ENCODE data around the gene NAT10. TPM values are rescaled to one million over a fixed set of nuclear protein-coding genes. Genes with fewer than 3 reads are reported as not detected.

The NAT10 gene
- total RNA-seq, 4 donors from 2014 or later: 41.2 to 59.8 (median 48.2) TPM

GRCh38 chr11:34161361-34161760, 55.9 kb downstream of the NAT10 start:
- no peak for DNase-seq (ENCODE audit: low spot score in 2 of 2)
- H3K4me1 ChIP-seq: peaks cover 10% of the 10 kb centered on the region
- TF ChIP-seq EP300 (IDR thresholded peaks at IDR 0.05) (no peak), POLR2AphosphoS5 (IDR thresholded peaks at IDR 0.05) (no peak), CTCF (IDR thresholded peaks at IDR 0.05) (no peak), POLR2A (IDR thresholded peaks at IDR 0.05) (no peak)
- H3K27ac ChIP-seq: no peak overlapping the region
- H3K9me3 ChIP-seq: no peaks in the 10 kb centered on the region
- H3K4me3 ChIP-seq: no peak overlapping the region
- no peaks in the 10 kb centered on the region for H3K27me3 ChIP-seq
- WGBS: 88% methylated on average over 6 of the region's 6 CpGs
- peaks cover 28% of the 10 kb centered on the region for H3K36me3 ChIP-seq

GRCh38 chr11:34161812-34162492, 56.5 kb downstream of the NAT10 start:
- Histone ChIP-seq H3K4me3 (no peak overlapping the region), H3K27me3 (no peaks in the 10 kb centered on the region), H3K9me3 (no peaks in the 10 kb centered on the region), H3K36me3 (peaks cover 28% of the 10 kb centered on the region), H3K4me1 (peaks cover 12% of the 10 kb centered on the region), H3K27ac (no peak overlapping the region)
- no peak for TF ChIP-seq EP300 (IDR thresholded peaks at IDR 0.05)
- no peak for TF ChIP-seq POLR2AphosphoS5 (IDR thresholded peaks at IDR 0.05)
- no peak for TF ChIP-seq CTCF (IDR thresholded peaks at IDR 0.05)
- no peak for TF ChIP-seq POLR2A (IDR thresholded peaks at IDR 0.05)
- DNase-seq (ENCODE audit: low spot score in 2 of 2): no peak
- 63% methylated on average over 9 of the region's 18 CpGs for WGBS

- Histone ChIP-seq H3K27ac (no peak overlapping the region), H3K27me3 (no peaks in the 10 kb centered on the region), H3K4me1 (peaks cover 12% of the 10 kb centered on the region), H3K9me3 (no peaks in the 10 kb centered on the region), H3K36me3 (peaks cover 28% of the 10 kb centered on the region), H3K4me3 (no peak overlapping the region)
- DNase-seq (ENCODE audit: low spot score in 2 of 2): no peak
- 85% methylated on average over 5 of the region's 17 CpGs for WGBS
- no peak for TF ChIP-seq EP300 (IDR thresholded peaks at IDR 0.05)
- TF ChIP-seq CTCF (IDR thresholded peaks at IDR 0.05): no peak
- no peak for TF ChIP-seq POLR2AphosphoS5 (IDR thresholded peaks at IDR 0.05)
- no peak for TF ChIP-seq POLR2A (IDR thresholded peaks at IDR 0.05)
Measured at GRCh38 chr11:34162493-34162820, 57.0 kb downstream of the NAT10 start.

- peaks cover 28% of the 10 kb centered on the region for H3K36me3 ChIP-seq
- H3K4me1 ChIP-seq: peaks cover 12% of the 10 kb centered on the region
- TF ChIP-seq POLR2A (IDR thresholded peaks at IDR 0.05): no peak
- TF ChIP-seq EP300 (IDR thresholded peaks at IDR 0.05): no peak
- no peak for TF ChIP-seq CTCF (IDR thresholded peaks at IDR 0.05)
- TF ChIP-seq POLR2AphosphoS5 (IDR thresholded peaks at IDR 0.05): no peak
- H3K4me3 ChIP-seq: no peak overlapping the region
- no peak overlapping the region for H3K27ac ChIP-seq
- WGBS: 83% methylated on average over 3 of the region's 7 CpGs
- DNase-seq (ENCODE audit: low spot score in 2 of 2): no peak
- no peaks in the 10 kb centered on the region for H3K27me3 ChIP-seq
- no peaks in the 10 kb centered on the region for H3K9me3 ChIP-seq
Measured at GRCh38 chr11:34162856-34163255, 57.4 kb downstream of the NAT10 start.

- Histone ChIP-seq H3K27ac (no peak overlapping the region), H3K9me3 (no peaks in the 10 kb centered on the region), H3K27me3 (no peaks in the 10 kb centered on the region), H3K4me3 (no peak overlapping the region), H3K4me1 (peaks cover 12% of the 10 kb centered on the region), H3K36me3 (peaks cover 10% of the 10 kb centered on the region)
- TF ChIP-seq CTCF (IDR thresholded peaks at IDR 0.05) (no peak), POLR2AphosphoS5 (IDR thresholded peaks at IDR 0.05) (no peak), EP300 (IDR thresholded peaks at IDR 0.05) (no peak), POLR2A (IDR thresholded peaks at IDR 0.05) (no peak)
- DNase-seq (ENCODE audit: low spot score in 2 of 2): no peak
- WGBS: no CpG with 5 or more reads among the region's 13 CpGs
Measured at GRCh38 chr11:34165121-34165520, 59.7 kb downstream of the NAT10 start.

All from suprapubic skin (tissue), 4 donors.